ENCODE measurements around the gene OR10P1.

OR10P1 gene

DNA sequence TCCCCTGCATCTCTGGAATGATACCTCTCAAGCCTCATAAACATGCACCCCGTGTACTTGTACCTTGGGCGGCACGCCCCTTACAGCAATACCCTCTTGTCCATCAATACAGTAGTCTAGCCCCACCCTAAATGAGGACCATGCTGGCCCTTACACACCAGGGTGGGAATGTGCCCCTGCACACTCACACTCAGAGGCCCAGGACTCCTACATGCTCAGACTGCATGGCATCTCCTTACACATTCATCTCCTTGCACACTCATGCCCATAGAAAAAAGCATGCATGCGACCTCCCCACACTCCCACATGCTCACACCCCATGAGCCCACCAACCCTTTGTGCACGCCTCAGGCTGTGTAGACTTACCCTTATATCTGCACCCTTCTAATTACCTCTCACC lies 49.0 kb downstream of the OR10P1 start:
- TF ChIP-seq, protein P1, sequence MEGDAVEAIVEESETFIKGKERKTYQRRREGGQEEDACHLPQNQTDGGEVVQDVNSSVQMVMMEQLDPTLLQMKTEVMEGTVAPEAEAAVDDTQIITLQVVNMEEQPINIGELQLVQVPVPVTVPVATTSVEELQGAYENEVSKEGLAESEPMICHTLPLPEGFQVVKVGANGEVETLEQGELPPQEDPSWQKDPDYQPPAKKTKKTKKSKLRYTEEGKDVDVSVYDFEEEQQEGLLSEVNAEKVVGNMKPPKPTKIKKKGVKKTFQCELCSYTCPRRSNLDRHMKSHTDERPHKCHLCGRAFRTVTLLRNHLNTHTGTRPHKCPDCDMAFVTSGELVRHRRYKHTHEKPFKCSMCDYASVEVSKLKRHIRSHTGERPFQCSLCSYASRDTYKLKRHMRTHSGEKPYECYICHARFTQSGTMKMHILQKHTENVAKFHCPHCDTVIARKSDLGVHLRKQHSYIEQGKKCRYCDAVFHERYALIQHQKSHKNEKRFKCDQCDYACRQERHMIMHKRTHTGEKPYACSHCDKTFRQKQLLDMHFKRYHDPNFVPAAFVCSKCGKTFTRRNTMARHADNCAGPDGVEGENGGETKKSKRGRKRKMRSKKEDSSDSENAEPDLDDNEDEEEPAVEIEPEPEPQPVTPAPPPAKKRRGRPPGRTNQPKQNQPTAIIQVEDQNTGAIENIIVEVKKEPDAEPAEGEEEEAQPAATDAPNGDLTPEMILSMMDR (IDR thresholded peaks at IDR 0.05): no peak
- Histone ChIP-seq H3K36me3 (no peaks in the 10 kb centered on the region), H3K4me3 (ENCODE audit: low read depth in 1 of 2, low read length in 1 of 2) (no peak overlapping the region), H3K27ac (no peak overlapping the region), H3K27me3 (no peaks in the 10 kb centered on the region), H3K9me3 (no peaks in the 10 kb centered on the region), H3K4me1 (ENCODE audit: control insufficient read depth in 1 of 2, insufficient read depth in 1 of 2, low read depth in 1 of 2, low read length in 1 of 2) (peaks cover 11 to 12% of the 10 kb centered on the region in 2 experiments)

- no peak overlapping the region for H3K27ac ChIP-seq
- TF ChIP-seq, protein P1 (IDR thresholded peaks at IDR 0.05): no peak
- H3K36me3 ChIP-seq: no peaks in the 10 kb centered on the region
- no peaks in the 10 kb centered on the region for H3K9me3 ChIP-seq
- H3K4me3 ChIP-seq (ENCODE audit: low read depth in 1 of 2, low read length in 1 of 2): no peak overlapping the region
- peaks cover 3 to 6% of the 10 kb centered on the region in 2 experiments for H3K4me1 ChIP-seq (ENCODE audit: control insufficient read depth in 1 of 2, insufficient read depth in 1 of 2, low read depth in 1 of 2, low read length in 1 of 2)
- no peaks in the 10 kb centered on the region for H3K27me3 ChIP-seq
Measured at GRCh38 chr12:55686366-55687010, 49.8 kb downstream of the OR10P1 start.
